Activated CD8-positive, alpha-beta memory T cell treated with anti-CD3 and anti-CD28 coated beads, Interleukin-2, amount 10 ng/mL, durations not matched to agents 7 days and 5 days (primary cell): ENCODE measurements around the gene PHOSPHO1. TPM values are rescaled to one million over a fixed set of nuclear protein-coding genes. Genes with fewer than 3 reads are reported as not detected.
"Not testable (repeated sequence)": the region's sequence is repeated elsewhere in the genome, so short reads cannot be mapped to it uniquely, and the experiment has no call there.

Experiments
- ATAC-seq: fragments of 150-1000 bp; cut with Tn5 transposase; one replicate; pipeline ENCODE4 v1.10.0; 2021; ENCODE audit warnings: moderate library complexity
- CTCF ChIA-PET: fragments of 350-600 bp; sonication (Branson Sonifier 250); formaldehyde crosslinking; loops from one replicate; lab custom pipeline; 2021; ENCODE audit warnings: antibody characterized with exemption; lab: Charles Lee
- DNase-seq: peaks from one replicate; pipeline ENCODE4 v3.0.0-alpha.2; 2020
- H3K27ac Mint-ChIP-seq: one replicate; pipeline ENCODE4 v1.8.0; 2021; ENCODE audit warnings: mild to moderate bottlenecking, mixed read lengths
- H3K27me3 Mint-ChIP-seq: one replicate; pipeline ENCODE4 v1.8.0; 2021; ENCODE audit warnings: mixed read lengths
- H3K36me3 Mint-ChIP-seq: one replicate; pipeline ENCODE4 v1.8.0; 2021; ENCODE audit warnings: mild to moderate bottlenecking, mixed read lengths
- H3K4me1 Mint-ChIP-seq: one replicate; pipeline ENCODE4 v1.8.0; 2021; ENCODE audit warnings: mixed read lengths
- H3K4me3 Mint-ChIP-seq: one replicate; pipeline ENCODE4 v1.8.0; 2021; ENCODE audit warnings: mild to moderate bottlenecking, moderate library complexity, mixed read lengths
- H3K9me3 Mint-ChIP-seq: one replicate; pipeline ENCODE4 v1.8.0; 2022; ENCODE audit warnings: low read depth, mixed read lengths
- total RNA-seq, 2 experiments: library from RNA; stranded (reverse); gene quantifications; one replicate each; pipeline ENCODE4 v1.2.3, GENCODE V29; 2021

Gene PHOSPHO1
- total RNA-seq, 2 experiments from 2014 or later = not detected

- Mint-ChIP-seq H3K4me1 (peaks cover 57% of the 10 kb centered on the region), H3K27ac (peak overlapping the region; percentile 97), H3K9me3 (no peaks in the 10 kb centered on the region), H3K36me3 (no peaks in the 10 kb centered on the region), H3K4me3 (peak overlapping the region; percentile 88), H3K27me3 (no peaks in the 10 kb centered on the region)
- DNase-seq (no peak), ATAC-seq (no peak)
- CTCF ChIA-PET = interaction anchor here (0.9 to 13.9 kb wide), 7 partner anchors 12 to 74 kb away, joined by 3 to 132 read pairs (median 32); partner anchors contain the start of gene PHOSPHO1
These were observed 36.9 kb downstream of the PHOSPHO1 start for GRCh38 chr17:49193513-49194296.

GRCh38 chr17:49191917-49192741 lies 38.5 kb downstream of the PHOSPHO1 start:
- ATAC-seq (peak; percentile 56), DNase-seq (peak; percentile 95)
- Mint-ChIP-seq H3K9me3 (no peaks in the 10 kb centered on the region), H3K4me1 (peaks cover 53% of the 10 kb centered on the region), H3K27me3 (no peaks in the 10 kb centered on the region), H3K36me3 (no peaks in the 10 kb centered on the region), H3K4me3 (peak overlapping the region; percentile 88), H3K27ac (peak overlapping the region; percentile 97)
- CTCF ChIA-PET = interaction anchor here (0.9 to 13.9 kb wide), 9 partner anchors 10 to 299 kb away, joined by 3 to 132 read pairs (median 26); partner anchors contain the start of genes ABI3, ATP5MC1, GNGT2 and PHOSPHO1

- no peaks in the 10 kb centered on the region for H3K27me3 Mint-ChIP-seq
These were observed 39.1 kb downstream of the PHOSPHO1 start for GRCh38 chr17:49191409-49191916.

GRCh38 chr17:49190932-49191331 lies 39.7 kb downstream of the PHOSPHO1 start:
- no peaks in the 10 kb centered on the region for H3K27me3 Mint-ChIP-seq
- H3K27ac Mint-ChIP-seq = peak overlapping the region; percentile 73
- H3K36me3 Mint-ChIP-seq = peaks cover 4% of the 10 kb centered on the region
- peaks cover 4% of the 10 kb centered on the region for H3K9me3 Mint-ChIP-seq
- CTCF ChIA-PET = interaction anchor here (0.8 to 13.9 kb wide), 7 partner anchors 10 to 37 kb away, joined by 3 to 132 read pairs (median 32); partner anchors contain the start of genes ABI3, GNGT2 and PHOSPHO1
- H3K4me3 Mint-ChIP-seq = peak overlapping the region; percentile 45
- H3K4me1 Mint-ChIP-seq = peaks cover 44% of the 10 kb centered on the region
- no peak for DNase-seq
- ATAC-seq = no peak

More at GRCh38 chr17:49191409-49191916, 39.1 kb downstream of the PHOSPHO1 start:
- Mint-ChIP-seq H3K4me3 (peak overlapping the region; percentile 88), H3K4me1 (peaks cover 49% of the 10 kb centered on the region), H3K9me3 (no peaks in the 10 kb centered on the region), H3K36me3 (no peaks in the 10 kb centered on the region), H3K27ac (peak overlapping the region; percentile 97)
- DNase-seq = no peak
- peak; percentile 3 for ATAC-seq
- CTCF ChIA-PET = interaction anchor here (1.7 to 13.9 kb wide), 8 partner anchors 10 to 299 kb away, joined by 5 to 132 read pairs (median 29); partner anchors contain the start of genes ABI3, ATP5MC1, GNGT2 and PHOSPHO1

GRCh38 chr17:49187301-49187700 lies 43.3 kb downstream of the PHOSPHO1 start:
- no peaks in the 10 kb centered on the region for H3K27me3 Mint-ChIP-seq
- no peak overlapping the region for H3K4me3 Mint-ChIP-seq
- CTCF ChIA-PET = no interaction called here
- no peak overlapping the region for H3K27ac Mint-ChIP-seq
- H3K4me1 Mint-ChIP-seq = peaks cover 17% of the 10 kb centered on the region
- DNase-seq = no peak
- H3K36me3 Mint-ChIP-seq = peaks cover 18% of the 10 kb centered on the region
- no peak for ATAC-seq
- H3K9me3 Mint-ChIP-seq = peaks cover 19% of the 10 kb centered on the region

- H3K27ac Mint-ChIP-seq, CTCF ChIA-PET, H3K27me3 Mint-ChIP-seq, ATAC-seq, H3K4me3 Mint-ChIP-seq, DNase-seq: not testable (repeated sequence)
- Mint-ChIP-seq H3K36me3 (peaks cover 21% of the 10 kb centered on the region), H3K4me1 (peaks cover 13% of the 10 kb centered on the region), H3K9me3 (peaks cover 19% of the 10 kb centered on the region)
These were observed 45.2 kb downstream of the PHOSPHO1 start for GRCh38 chr17:49185381-49185780.

- H3K27ac Mint-ChIP-seq, H3K27me3 Mint-ChIP-seq, DNase-seq, H3K4me3 Mint-ChIP-seq, ATAC-seq: not testable (repeated sequence)
- peaks cover 11% of the 10 kb centered on the region for H3K4me1 Mint-ChIP-seq
- CTCF ChIA-PET = interaction anchor here (7.6 kb wide), 1 partner anchor 44 kb away, joined by 176 read pairs; the partner anchor contains the start of gene PHOSPHO1
- H3K36me3 Mint-ChIP-seq = peaks cover 21% of the 10 kb centered on the region
- H3K9me3 Mint-ChIP-seq = peaks cover 19% of the 10 kb centered on the region
These were observed 46.1 kb downstream of the PHOSPHO1 start for GRCh38 chr17:49184522-49184921.

- Mint-ChIP-seq H3K27ac (no peak overlapping the region), H3K4me1 (peaks cover 11% of the 10 kb centered on the region), H3K9me3 (peaks cover 19% of the 10 kb centered on the region), H3K36me3 (peaks cover 21% of the 10 kb centered on the region), H3K27me3 (no peaks in the 10 kb centered on the region), H3K4me3 (no peak overlapping the region)
- DNase-seq (no peak), ATAC-seq (no peak)
- CTCF ChIA-PET = interaction anchor here (1.2 to 7.6 kb wide), 2 partner anchors 38 to 44 kb away, joined by 4 to 176 read pairs; partner anchors contain the start of gene PHOSPHO1
These were observed 46.8 kb downstream of the PHOSPHO1 start for GRCh38 chr17:49183801-49184200.

- peaks cover 21% of the 10 kb centered on the region for H3K36me3 Mint-ChIP-seq
- DNase-seq (no peak), ATAC-seq (no peak)
- H3K27ac Mint-ChIP-seq = no peak overlapping the region
- CTCF ChIA-PET = interaction anchor here (1.2 to 7.6 kb wide), 3 partner anchors 9 to 45 kb away, joined by 4 to 176 read pairs (median 56); partner anchors contain the start of gene PHOSPHO1
- H3K9me3 Mint-ChIP-seq = peaks cover 19% of the 10 kb centered on the region
- no peak overlapping the region for H3K4me3 Mint-ChIP-seq
- H3K4me1 Mint-ChIP-seq = peaks cover 11% of the 10 kb centered on the region
- no peaks in the 10 kb centered on the region for H3K27me3 Mint-ChIP-seq
These were observed 47.2 kb downstream of the PHOSPHO1 start for GRCh38 chr17:49183341-49183740.

- Mint-ChIP-seq H3K27ac (no peak overlapping the region), H3K9me3 (peaks cover 24% of the 10 kb centered on the region), H3K36me3 (peaks cover 19% of the 10 kb centered on the region), H3K4me3 (no peak overlapping the region), H3K27me3 (no peaks in the 10 kb centered on the region), H3K4me1 (peaks cover 11% of the 10 kb centered on the region)
- no peak for DNase-seq
- ATAC-seq = no peak
- CTCF ChIA-PET = interaction anchor here (0.7 to 7.6 kb wide), 26 partner anchors 9 to 932 kb away, joined by 3 to 176 read pairs (median 4); partner anchors contain the start of gene PHOSPHO1
These were observed 49.5 kb downstream of the PHOSPHO1 start for GRCh38 chr17:49180998-49181635.

- Mint-ChIP-seq H3K27ac (no peak overlapping the region), H3K36me3 (peaks cover 17% of the 10 kb centered on the region), H3K4me1 (peaks cover 11% of the 10 kb centered on the region), H3K9me3 (peaks cover 20% of the 10 kb centered on the region), H3K27me3 (peaks cover 4% of the 10 kb centered on the region), H3K4me3 (no peak overlapping the region)
- ATAC-seq (peak; percentile 71), DNase-seq (peak; percentile 69)
- CTCF ChIA-PET = interaction anchor here (0.5 to 7.6 kb wide), 28 partner anchors 9 to 933 kb away, joined by 3 to 176 read pairs (median 4); partner anchors contain the start of gene PHOSPHO1
These were observed 50.3 kb downstream of the PHOSPHO1 start for GRCh38 chr17:49180303-49180702.

GRCh38 chr17:49175978-49176377 lies 54.6 kb downstream of the PHOSPHO1 start:
- DNase-seq, ATAC-seq, H3K4me3 Mint-ChIP-seq, H3K36me3 Mint-ChIP-seq, H3K27ac Mint-ChIP-seq, CTCF ChIA-PET, H3K4me1 Mint-ChIP-seq: not testable (repeated sequence)
- Mint-ChIP-seq H3K27me3 (peaks cover 38% of the 10 kb centered on the region), H3K9me3 (peaks cover 12% of the 10 kb centered on the region)
